ENCODE measurements around the gene KIF3B.
"Not testable (repeated sequence)": the region's sequence is repeated elsewhere in the genome, so short reads cannot be mapped to it uniquely, and the experiment has no call there.

Gene KIF3B

DNA sequence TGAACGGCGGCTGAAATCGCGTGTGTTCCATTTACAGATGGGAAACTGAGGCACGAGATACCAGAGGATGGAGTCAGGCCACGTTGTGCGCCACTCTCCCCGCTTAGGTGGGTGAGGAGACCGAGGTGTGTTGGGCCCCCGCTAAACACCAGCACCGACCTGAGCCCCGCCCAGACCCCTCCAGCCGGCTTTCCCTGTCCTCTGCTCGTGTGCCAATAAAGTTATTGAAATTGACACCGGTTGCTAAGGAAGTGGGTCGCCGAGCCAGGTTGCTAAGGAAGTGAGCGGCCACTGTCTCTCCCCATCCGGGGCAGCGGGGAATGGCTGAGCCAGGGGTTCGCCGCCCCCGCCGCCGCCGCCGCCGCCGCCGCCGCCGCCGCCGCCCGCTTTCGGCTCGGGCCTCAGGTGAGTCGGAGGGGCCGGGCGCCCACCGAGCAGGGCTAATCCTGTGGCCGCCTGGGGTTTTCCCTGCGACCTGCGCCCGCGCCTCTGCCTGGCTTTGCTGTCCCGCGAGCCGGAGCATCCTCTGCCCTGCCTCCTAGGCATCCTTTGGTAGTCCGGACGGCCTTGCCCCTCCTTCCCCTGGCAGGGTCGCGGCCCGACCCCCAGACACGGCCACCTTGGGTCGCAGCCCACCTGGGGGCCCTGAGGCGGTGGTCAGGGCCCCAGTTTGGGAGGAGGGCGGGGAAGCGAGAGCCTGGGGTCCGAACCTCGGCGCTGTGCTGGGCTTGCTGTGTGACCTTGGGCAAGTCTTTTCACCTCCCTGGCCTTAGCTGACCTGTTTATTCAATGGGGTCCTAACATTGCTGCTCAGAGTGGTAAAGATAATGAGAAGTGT lies at the start of gene KIF3B:
Gene KIF3B (plus strand): TSS at position 291 of the 838 bp plus-strand sequence. CDS start 32,127 bp downstream, outside the sequence.
- DNase-seq = peak; percentile 20

DNA sequence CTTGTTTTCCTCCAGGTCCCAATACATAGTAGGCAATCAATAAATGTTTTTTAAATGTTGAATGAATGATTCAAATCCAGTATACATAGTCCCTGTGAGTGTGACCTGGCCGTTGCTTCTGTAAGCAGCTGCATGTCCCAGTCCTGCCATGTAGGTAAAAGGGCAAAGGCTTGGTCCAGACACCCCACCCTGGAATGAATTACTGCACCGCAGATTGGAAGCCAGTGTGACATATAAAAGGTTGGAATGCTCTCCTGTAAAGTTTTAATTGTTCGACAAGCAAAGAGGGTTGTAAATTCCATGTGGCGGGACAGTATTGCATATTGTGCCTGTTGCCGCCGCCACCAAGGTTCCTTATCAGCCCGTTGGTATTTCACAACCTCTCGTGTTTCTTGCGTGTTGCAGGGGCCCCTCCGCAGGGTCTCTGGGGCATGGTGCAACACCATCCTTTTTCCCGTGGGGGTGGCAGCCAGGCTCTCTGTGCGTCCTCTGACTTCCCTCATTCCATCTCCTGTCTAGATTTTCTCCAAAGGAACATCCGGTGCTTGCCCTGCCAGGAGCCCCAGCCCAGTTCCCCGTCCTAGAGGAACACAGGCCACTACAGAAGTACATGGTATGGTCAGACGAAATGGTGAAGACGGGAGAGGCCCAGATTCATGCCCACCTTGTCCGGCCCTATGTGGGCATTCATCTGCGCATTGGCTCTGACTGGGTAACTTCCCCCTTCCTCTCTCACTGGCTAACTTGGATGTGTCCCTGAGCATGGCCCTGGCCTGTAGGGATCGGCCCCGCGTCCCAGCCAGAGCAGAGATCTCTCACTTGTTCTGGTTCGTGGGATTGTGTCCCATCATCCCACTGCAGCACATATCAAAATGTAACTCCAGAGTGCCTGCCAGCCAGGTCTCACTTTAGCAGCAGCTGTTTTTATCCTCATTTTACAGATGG lies 49.4 kb upstream of the KIF3B start:
- peak; percentile 66 for DNase-seq

DNA sequence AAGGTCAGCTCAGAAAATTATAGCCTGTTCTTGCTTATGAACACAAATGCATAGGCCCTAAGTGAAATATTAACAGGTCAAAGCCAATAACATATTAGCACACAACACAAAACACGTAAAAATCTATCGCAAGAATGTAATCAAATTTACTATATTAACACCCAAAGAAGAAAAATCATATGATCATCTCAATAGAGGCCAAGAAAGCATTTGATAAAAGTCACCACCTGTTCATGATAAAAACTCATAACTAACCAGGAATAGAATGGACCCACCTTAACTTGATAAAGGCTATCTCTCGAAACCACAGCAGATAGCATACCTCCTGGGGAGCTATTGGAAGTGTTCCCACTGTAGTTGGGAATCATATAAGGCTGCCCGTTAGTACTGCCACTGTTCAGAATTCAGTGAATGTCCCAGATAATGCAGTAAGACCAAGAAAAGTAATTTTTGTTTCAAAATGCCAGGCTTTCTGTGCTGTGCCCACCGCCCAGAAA lies 48.2 kb upstream of the KIF3B start:
- DNase-seq = no peak

- DNase-seq = no peak
Observed at GRCh38 chr20:32230707-32231106, 46.7 kb upstream of the KIF3B start.

DNA sequence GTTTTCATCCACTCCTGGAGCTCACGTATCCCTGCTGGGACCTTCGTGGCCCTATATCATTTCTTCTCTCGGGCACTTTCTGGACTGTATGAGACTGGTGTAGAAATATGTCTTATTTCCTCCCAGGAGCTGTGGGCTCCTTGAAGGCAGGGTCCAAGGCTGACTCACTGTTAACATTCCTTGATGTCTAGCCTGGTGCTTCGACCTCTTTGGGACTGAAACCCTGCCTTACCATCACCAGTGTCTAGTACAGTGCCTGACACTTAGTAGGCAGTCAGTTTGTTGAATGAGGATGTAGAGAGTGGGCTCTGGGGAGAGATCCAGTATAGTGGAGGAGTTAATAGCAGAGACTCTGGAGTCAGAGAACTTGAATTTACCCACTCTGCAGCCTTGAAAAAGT lies 46.2 kb upstream of the KIF3B start:
- no peak for DNase-seq

DNA sequence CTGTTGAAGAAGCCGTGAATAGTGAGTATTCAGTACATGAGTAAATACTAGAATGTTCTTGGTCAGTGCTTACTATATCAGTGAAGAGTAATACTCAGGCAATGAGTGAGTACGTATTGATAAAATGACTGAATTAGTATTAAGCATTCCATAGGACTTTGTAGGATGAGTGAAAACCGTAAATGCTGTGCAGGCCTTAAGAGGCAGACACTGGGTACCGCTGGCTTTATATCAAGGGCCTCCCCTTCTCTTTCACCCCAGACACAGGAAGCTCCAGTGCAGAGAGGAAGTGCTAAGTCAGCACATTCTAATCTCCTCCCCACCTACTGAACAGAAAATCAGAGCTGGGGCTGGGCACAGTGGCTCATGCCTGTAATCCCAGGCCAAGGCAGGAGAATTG lies 45.6 kb upstream of the KIF3B start:
- no peak for DNase-seq

- no peak for DNase-seq
Observed at GRCh38 chr20:32232326-32232886, 45.0 kb upstream of the KIF3B start.

- DNase-seq = no peak
Observed at GRCh38 chr20:32233286-32233685, 44.2 kb upstream of the KIF3B start.

DNA sequence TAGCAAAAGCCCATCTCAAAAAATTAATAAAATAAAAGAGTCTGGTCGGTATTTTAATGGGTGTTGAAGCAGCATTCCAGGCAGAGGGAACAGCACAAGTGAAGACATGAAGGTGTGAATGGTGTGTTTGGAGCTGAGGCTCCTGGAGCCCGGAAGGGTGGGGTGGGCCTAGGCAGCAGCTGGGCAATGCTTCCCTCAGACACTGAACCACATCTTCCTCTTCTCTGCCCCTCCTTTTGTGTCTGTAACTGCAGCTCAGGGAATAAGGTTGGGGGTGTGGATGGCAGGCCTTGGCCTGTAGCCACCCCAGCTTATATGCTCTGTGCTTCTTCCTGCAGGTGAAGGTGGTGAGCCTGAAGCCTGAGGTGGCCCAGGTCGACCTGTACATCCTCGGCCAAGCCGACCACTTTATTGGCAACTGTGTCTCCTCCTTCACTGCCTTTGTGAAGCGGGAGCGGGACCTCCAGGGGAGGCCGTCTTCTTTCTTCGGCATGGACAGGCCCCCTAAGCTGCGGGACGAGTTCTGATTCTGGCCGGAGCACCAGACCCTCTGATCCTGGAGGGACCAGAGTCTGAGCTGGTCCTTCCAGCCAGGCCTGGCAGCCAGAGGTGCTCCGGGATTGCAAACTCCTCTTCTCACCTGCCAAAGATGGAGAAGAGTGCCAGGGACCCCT lies 43.2 kb upstream of the KIF3B start:
- no peak for DNase-seq

DNA sequence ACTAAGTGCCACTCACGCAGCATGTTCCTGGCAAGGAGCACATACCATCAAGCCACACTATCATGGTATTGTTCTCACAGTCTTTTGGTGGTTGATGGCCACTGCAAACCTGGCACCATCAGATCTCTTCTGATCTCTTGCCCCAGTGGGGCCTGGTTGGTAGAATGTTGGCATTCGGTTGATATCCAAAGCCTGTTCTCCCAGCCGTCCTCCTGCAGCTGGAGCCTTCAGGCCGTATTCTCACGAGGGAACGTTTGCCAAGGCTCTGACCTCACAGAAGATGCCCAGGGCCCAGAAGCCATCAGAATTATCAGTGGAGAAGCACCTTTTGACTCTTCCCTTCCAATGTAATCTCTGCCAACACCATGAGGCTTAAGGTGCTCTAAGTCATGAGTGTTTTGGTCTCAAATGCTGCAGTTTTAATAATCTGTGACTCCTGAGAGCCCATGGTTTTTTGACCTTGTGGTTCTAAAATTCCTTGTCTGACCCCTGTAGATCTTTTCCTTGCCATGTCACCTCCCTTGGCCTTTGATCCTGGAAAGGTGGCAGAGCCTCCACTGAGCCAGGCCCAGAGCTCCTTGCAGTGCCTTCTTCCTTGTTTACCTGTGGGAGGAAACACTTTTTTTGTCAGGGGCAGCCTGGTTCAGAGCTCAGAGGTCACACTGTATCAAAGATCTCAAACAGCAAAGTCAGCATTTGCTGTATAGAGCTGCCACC lies 42.0 kb upstream of the KIF3B start:
- no peak for DNase-seq

GRCh38 chr20:32236048-32236533 lies 41.4 kb upstream of the KIF3B start:
- no peak for DNase-seq

GRCh38 chr20:32236819-32237218 lies 40.6 kb upstream of the KIF3B start:
- no peak for DNase-seq

DNA sequence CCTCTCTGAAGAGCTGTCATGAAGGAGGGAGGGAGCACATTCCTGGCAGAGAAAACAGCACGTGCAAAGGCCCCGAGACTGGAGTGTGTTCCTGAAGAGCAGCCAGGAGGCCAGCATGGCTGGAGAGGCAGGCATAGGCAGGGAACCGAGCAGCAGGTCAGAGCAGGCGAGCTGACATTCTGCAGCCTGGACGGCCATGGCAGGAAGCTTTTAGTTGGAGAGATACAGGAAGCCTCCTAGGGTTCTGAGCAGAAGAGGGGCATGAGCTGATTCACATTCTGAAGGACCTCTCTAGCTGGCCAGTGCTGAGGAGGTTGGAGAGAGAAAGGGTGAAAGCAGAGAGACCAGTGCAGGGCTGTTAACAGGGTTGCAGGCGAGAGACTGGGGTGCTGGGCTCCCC lies 40.0 kb upstream of the KIF3B start:
- DNase-seq = no peak

GRCh38 chr20:32238483-32239425 lies 38.7 kb upstream of the KIF3B start:
- DNase-seq = no peak

- no peak for DNase-seq
Observed at GRCh38 chr20:32240205-32240604, 37.2 kb upstream of the KIF3B start.

- DNase-seq = no peak
Observed at GRCh38 chr20:32241807-32242206, 35.6 kb upstream of the KIF3B start.

DNA sequence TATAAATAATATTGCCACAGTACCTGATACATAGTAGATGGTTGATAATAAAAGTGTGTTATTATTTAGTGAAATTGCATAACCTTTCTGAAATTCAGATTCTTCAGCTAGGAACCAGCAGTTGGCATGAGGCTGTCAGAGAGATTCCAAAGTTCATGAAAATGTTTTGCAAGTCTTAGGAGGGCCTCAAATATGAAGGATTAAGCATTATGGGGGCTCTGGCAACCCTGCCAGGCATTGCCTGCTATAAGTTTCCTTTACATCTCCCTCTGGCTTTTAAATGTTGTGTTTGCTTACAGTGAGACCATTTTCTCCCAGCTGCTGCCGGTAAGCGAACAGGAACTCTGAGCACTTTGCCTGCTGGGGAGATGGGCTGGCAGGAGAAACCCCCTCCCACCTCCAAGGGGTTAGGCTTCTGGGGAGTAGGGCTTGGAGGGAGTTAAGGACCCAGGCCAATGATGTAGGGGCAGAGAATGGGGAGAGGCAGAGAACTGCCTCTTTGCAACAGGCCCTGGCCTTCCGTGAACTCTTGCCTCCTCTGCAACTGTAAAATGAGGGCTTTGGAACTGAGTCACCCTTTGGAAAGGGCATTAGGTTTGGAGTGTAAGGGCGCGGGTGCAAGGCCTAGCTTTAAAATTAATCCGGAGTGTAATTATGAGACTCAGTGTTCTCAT lies 33.2 kb upstream of the KIF3B start:
- DNase-seq = no peak

DNA sequence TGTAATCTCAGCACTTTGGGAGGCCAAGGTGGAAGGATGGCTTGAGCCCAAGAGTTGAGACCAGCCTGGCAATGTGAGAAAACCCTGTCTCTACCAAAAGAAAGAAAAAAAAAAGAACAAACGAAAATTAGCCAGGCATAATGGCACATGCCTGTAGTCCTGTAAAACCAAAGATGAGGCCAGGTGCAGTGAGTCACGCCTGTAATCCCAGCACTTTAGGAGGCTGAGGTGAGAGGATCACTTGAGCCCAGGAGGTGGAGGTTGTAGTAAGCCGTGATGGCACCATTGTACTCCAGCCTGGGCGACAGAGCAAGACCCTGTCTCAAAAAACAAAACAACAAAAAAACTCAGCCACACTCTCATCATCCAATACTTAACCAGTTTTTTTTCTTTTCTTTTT lies 32.5 kb upstream of the KIF3B start:
- DNase-seq = no peak

- DNase-seq = not testable (repeated sequence)
Observed at GRCh38 chr20:32246208-32246607, 31.2 kb upstream of the KIF3B start.

DNA sequence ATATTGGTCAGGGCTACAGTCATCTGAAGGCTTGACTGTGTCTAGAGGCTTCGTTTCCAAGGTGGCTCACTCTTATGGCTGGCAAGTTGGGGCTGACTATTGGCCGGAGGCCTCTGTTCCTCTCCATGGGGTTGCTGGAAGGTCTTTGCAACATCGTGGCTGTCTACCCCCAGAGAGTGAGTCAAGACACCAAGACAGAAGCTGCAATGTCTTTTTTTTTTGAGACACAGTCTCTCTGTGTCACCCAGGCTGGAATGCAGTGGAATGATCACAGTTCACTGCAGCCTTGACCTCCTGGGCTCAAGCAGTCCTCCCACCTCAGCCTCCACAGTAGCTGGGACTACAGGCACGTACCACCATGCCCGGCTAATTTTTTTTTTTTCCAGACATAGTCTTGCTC lies 29.4 kb upstream of the KIF3B start:
- no peak for DNase-seq
